ENCODE measurements around the gene MAPK9. TPM values are rescaled to one million over a fixed set of nuclear protein-coding genes. Genes with fewer than 3 reads are reported as not detected.
"Not testable (repeated sequence)": the region's sequence is repeated elsewhere in the genome, so short reads cannot be mapped to it uniquely, and the experiment has no call there.

The MAPK9 gene
- total RNA-seq, 2 experiments from 2014 or later = 21.2 to 21.7 TPM

- POLR2A ChIA-PET = no interaction called here
- no peak for ATAC-seq (ENCODE audit: poor library complexity)
- CTCF ChIA-PET = no interaction called here
- Mint-ChIP-seq H3K27me3 (peaks cover 7% of the 10 kb centered on the region), H3K27ac (no peak overlapping the region), H3K4me1 (ENCODE audit: low read depth) (no peaks in the 10 kb centered on the region), H3K9me3 (no peaks in the 10 kb centered on the region), H3K36me3 (ENCODE audit: low read depth) (no peaks in the 10 kb centered on the region), H3K4me3 (no peak overlapping the region)
- intact Hi-C loops (cut with DNase I, micrococcal nuclease) = no loop called here
- H3K36me3 ChIP-seq (ENCODE audit: insufficient read depth, low read length) = no peaks in the 10 kb centered on the region
- no peak for TF ChIP-seq CTCF (IDR thresholded peaks at IDR 0.05)
- peaks cover 3% of the 10 kb centered on the region for H3K4me1 ChIP-seq (ENCODE audit: insufficient read depth, low read length)
- H3K4me3 ChIP-seq (ENCODE audit: low read length) = no peak overlapping the region
- no peaks in the 10 kb centered on the region for H3K27me3 ChIP-seq (ENCODE audit: control insufficient read depth in 1 of 2, insufficient read depth in 2 of 2, low read length in 2 of 2)
- no peaks in the 10 kb centered on the region for H3K9me3 ChIP-seq (ENCODE audit: control insufficient read depth in 1 of 2, insufficient read depth in 1 of 2, low read length in 2 of 2)
- no peak overlapping the region for H3K27ac ChIP-seq (ENCODE audit: low read depth in 1 of 2, low read length in 2 of 2)
- DNase-seq = no peak
Observed at GRCh38 chr5:180301253-180301652, 9.4 kb upstream of the MAPK9 start.

- no peak for ATAC-seq (ENCODE audit: poor library complexity)
- DNase-seq = no peak
- Histone ChIP-seq H3K9me3 (ENCODE audit: control insufficient read depth in 1 of 2, insufficient read depth in 1 of 2, low read length in 2 of 2) (no peaks in the 10 kb centered on the region), H3K4me3 (ENCODE audit: low read length) (no peak overlapping the region), H3K27ac (ENCODE audit: low read depth in 1 of 2, low read length in 2 of 2) (no peak overlapping the region), H3K4me1 (ENCODE audit: insufficient read depth, low read length) (peaks cover 5% of the 10 kb centered on the region), H3K36me3 (ENCODE audit: insufficient read depth, low read length) (peaks cover 5% of the 10 kb centered on the region), H3K27me3 (ENCODE audit: control insufficient read depth in 1 of 2, insufficient read depth in 2 of 2, low read length in 2 of 2) (no peaks in the 10 kb centered on the region)
- TF ChIP-seq CTCF (IDR thresholded peaks at IDR 0.05) = no peak
- H3K4me3 Mint-ChIP-seq = no peak overlapping the region
- ChIA-PET CTCF (no interaction called here), POLR2A (no interaction called here)
- no peaks in the 10 kb centered on the region for H3K36me3 Mint-ChIP-seq (ENCODE audit: low read depth)
- peaks cover 3% of the 10 kb centered on the region for H3K4me1 Mint-ChIP-seq (ENCODE audit: low read depth)
- no peaks in the 10 kb centered on the region for H3K9me3 Mint-ChIP-seq
- H3K27ac Mint-ChIP-seq = no peak overlapping the region
- H3K27me3 Mint-ChIP-seq = peaks cover 7% of the 10 kb centered on the region
- intact Hi-C loops (cut with DNase I, micrococcal nuclease) = loop anchor here in 1 of 2 experiments (10.0 kb wide), 2 partner anchors 495 to 565 kb away; partner anchors contain the start of genes MGAT4B and ZFP62
Observed at GRCh38 chr5:180299526-180299925, 7.6 kb upstream of the MAPK9 start.

DNA sequence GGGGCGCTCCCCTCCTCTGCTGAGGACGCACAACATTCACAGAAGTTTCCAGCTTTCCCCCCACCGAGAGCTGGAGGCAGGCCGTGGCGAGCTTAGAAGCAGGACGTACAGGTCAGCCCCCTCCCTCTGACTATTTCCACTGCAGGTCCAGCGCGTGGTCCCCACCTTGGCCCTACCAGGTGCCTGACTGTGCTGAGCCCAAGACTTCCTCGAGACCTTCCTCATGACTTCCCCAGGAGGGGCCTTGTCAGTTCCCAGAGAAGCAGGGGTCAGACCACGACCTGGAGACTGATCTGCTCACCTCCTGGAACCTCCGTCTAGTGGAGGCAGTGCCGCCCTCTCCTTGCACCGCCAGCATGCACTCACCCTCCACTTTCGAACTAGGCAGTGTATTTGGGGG is 7.1 kb upstream of the MAPK9 start:
- H3K36me3 Mint-ChIP-seq (ENCODE audit: low read depth); POLR2A ChIA-PET; ATAC-seq (ENCODE audit: poor library complexity); H3K4me1 ChIP-seq (ENCODE audit: insufficient read depth, low read length); H3K4me3 ChIP-seq (ENCODE audit: low read length); H3K27me3 ChIP-seq (ENCODE audit: control insufficient read depth in 1 of 2, insufficient read depth in 2 of 2, low read length in 2 of 2); H3K27ac Mint-ChIP-seq; H3K36me3 ChIP-seq (ENCODE audit: insufficient read depth, low read length); H3K27me3 Mint-ChIP-seq; CTCF ChIA-PET; H3K9me3 ChIP-seq (ENCODE audit: control insufficient read depth in 1 of 2, insufficient read depth in 1 of 2, low read length in 2 of 2); H3K27ac ChIP-seq (ENCODE audit: low read depth in 1 of 2, low read length in 2 of 2); H3K4me3 Mint-ChIP-seq; H3K4me1 Mint-ChIP-seq (ENCODE audit: low read depth); H3K9me3 Mint-ChIP-seq; DNase-seq: not testable (repeated sequence)
- intact Hi-C loops (cut with DNase I, micrococcal nuclease) = loop anchor here in 1 of 2 experiments (10.0 kb wide), 2 partner anchors 494 to 566 kb away; partner anchors contain the start of genes MGAT4B and ZFP62

DNA sequence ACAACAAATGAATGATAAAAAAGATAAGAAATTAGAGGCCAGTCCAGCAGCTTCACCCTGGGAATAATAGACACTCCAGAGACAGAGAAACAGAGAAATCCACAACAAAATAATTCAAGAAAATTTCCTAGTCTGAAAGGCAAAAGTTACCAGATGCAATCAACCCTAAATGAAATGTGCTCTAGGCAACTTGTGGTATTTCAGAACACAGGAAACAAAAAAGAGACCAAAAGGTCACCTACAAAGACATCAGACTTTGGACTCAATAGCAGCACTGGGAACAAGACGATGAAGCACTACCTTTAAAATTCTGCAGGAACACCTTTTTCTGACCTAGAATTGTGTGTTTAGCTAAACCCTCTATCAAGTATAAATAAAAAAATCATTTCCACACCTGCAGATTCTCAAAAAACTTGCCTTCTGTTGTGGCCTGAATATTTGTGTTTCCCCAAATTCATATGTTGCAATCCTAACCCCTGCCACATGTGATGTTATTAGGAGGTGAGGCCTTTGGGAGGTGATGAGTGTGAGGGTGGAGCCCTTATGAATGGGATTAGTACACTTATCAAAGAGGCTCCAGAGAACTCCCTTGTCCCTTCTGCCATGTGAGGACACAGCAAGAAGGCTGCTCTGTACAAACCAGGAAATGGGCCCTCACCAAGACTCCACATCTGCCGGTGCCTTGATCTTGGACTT is 5.9 kb upstream of the MAPK9 start:
- Histone ChIP-seq H3K27me3 (ENCODE audit: control insufficient read depth in 1 of 2, insufficient read depth in 2 of 2, low read length in 2 of 2) (no peaks in the 10 kb centered on the region), H3K4me3 (ENCODE audit: low read length) (no peak overlapping the region), H3K9me3 (ENCODE audit: control insufficient read depth in 1 of 2, insufficient read depth in 1 of 2, low read length in 2 of 2) (no peaks in the 10 kb centered on the region), H3K4me1 (ENCODE audit: insufficient read depth, low read length) (peaks cover 22% of the 10 kb centered on the region), H3K36me3 (ENCODE audit: insufficient read depth, low read length) (peaks cover 5% of the 10 kb centered on the region), H3K27ac (ENCODE audit: low read depth in 1 of 2, low read length in 2 of 2) (no peak overlapping the region)
- ChIA-PET CTCF (no interaction called here), POLR2A (no interaction called here)
- Mint-ChIP-seq H3K9me3 (no peaks in the 10 kb centered on the region), H3K36me3 (ENCODE audit: low read depth) (peaks cover 9% of the 10 kb centered on the region), H3K4me1 (ENCODE audit: low read depth) (peaks cover 21% of the 10 kb centered on the region), H3K27ac (no peak overlapping the region), H3K4me3 (no peak overlapping the region), H3K27me3 (peaks cover 7% of the 10 kb centered on the region)
- TF ChIP-seq CTCF (IDR thresholded peaks at IDR 0.05) = no peak
- no peak for DNase-seq
- ATAC-seq (ENCODE audit: poor library complexity) = no peak
- intact Hi-C loops (cut with DNase I, micrococcal nuclease) = loop anchor here in 1 of 2 experiments (10.0 kb wide), 2 partner anchors 493 to 567 kb away; partner anchors contain the start of genes MGAT4B and ZFP62

Measured in CD4-positive, alpha-beta T cell (primary cell).